ENCODE data around the gene IFITM1.
"Not testable (repeated sequence)": the region's sequence is repeated elsewhere in the genome, so short reads cannot be mapped to it uniquely, and the experiment has no call there.

IFITM1 gene

GRCh38 chr11:285021-285893 lies 28.6 kb upstream of the IFITM1 start:
- Histone ChIP-seq H3K9me3 (ENCODE audit: insufficient read depth, low read depth, low read length) (no peaks in the 10 kb centered on the region), H3K4me1 (ENCODE audit: insufficient read depth, low read length) (peaks cover 3% of the 10 kb centered on the region; the same call in 1 of the 2 replicates), H3K36me3 (ENCODE audit: insufficient read depth, low read depth, low read length) (no peaks in the 10 kb centered on the region), H3K27ac (ENCODE audit: low read length) (no peak overlapping the region), H3K4me3 (ENCODE audit: low read length) (no peak overlapping the region), H3K9ac (ENCODE audit: low read depth, low read length) (no peak overlapping the region), H3K27me3 (ENCODE audit: insufficient read depth, low read length) (peaks cover 47% of the 10 kb centered on the region)

DNA sequence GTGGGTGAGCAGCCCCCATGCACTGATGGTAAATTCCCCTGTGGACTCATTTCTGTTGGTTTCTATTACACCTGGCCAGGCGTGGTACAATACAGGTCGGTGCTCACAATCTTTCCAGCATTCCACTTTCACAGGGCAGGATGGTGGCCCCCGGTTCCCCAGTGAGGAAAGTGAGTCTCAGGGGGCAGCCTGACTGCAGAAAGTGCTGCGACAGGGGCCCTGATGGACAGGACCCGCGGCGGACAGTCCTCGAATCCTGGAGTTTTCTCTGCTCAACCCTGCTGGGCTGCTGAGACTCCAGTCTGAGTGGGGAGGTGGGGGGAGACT lies 28.0 kb upstream of the IFITM1 start:
- Histone ChIP-seq H3K4me1 (ENCODE audit: insufficient read depth, low read length) (peaks cover 3% of the 10 kb centered on the region; the same call in 1 of the 2 replicates), H3K27me3 (ENCODE audit: insufficient read depth, low read length) (peaks cover 41% of the 10 kb centered on the region), H3K36me3 (ENCODE audit: insufficient read depth, low read depth, low read length) (no peaks in the 10 kb centered on the region), H3K9ac (ENCODE audit: low read depth, low read length) (no peak overlapping the region), H3K27ac (ENCODE audit: low read length) (no peak overlapping the region), H3K4me3 (ENCODE audit: low read length) (no peak overlapping the region), H3K9me3 (ENCODE audit: insufficient read depth, low read depth, low read length) (no peaks in the 10 kb centered on the region)

- not testable (repeated sequence) for H3K4me3 ChIP-seq (ENCODE audit: low read length); H3K36me3 ChIP-seq (ENCODE audit: insufficient read depth, low read depth, low read length); H3K9me3 ChIP-seq (ENCODE audit: insufficient read depth, low read depth, low read length); H3K9ac ChIP-seq (ENCODE audit: low read depth, low read length); H3K4me1 ChIP-seq (ENCODE audit: insufficient read depth, low read length); H3K27ac ChIP-seq (ENCODE audit: low read length)
- H3K27me3 ChIP-seq (ENCODE audit: insufficient read depth, low read length) = peaks cover 28% of the 10 kb centered on the region
Measured at GRCh38 chr11:286977-287820, 26.6 kb upstream of the IFITM1 start.

DNA sequence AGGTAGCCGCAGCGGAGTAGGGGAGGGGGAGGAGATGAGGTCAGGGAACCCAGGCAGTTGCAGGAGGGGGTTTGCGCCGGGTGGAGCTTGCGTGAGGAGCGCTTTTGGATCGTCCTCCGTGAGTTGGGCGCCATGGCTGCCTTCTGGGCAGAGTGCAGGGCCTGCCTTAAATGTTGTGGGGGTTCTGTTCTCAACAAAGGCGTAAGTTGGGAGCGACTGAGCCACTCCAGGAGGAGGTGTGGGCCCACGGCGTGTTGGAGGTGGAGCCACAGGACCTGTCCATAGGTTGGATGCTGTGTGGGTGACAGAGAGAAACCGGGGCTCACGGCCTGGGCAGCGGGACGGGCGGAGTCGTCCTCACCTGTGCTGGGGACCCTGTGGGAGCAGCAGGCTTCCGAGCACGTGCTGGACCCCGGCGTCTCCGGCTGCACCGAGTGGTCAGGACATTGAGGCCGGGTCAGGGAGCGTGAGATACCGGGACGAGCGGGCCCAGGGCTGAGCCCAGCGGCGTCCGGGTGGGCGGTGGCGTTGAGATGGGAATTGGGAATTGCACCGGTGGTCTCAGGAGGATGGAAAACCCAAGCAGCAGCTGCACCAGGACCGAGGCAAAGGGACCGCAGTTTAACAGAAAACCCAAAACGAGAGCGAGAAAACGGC lies 25.9 kb upstream of the IFITM1 start:
- Histone ChIP-seq H3K4me3 (ENCODE audit: low read length) (peak overlapping the region; percentile 62), H3K36me3 (ENCODE audit: insufficient read depth, low read depth, low read length) (0 out of 2 replicates have a peak, but pooled peaks cover 3% of the 10 kb centered on the region), H3K27me3 (ENCODE audit: insufficient read depth, low read length) (peaks cover 21% of the 10 kb centered on the region), H3K27ac (ENCODE audit: low read length) (no peak overlapping the region), H3K9me3 (ENCODE audit: insufficient read depth, low read depth, low read length) (no peaks in the 10 kb centered on the region), H3K4me1 (ENCODE audit: insufficient read depth, low read length) (peaks cover 3% of the 10 kb centered on the region; the same call in 1 of the 2 replicates), H3K9ac (ENCODE audit: low read depth, low read length) (peak overlapping the region; percentile 53; the same call in 1 of the 2 replicates)

DNA sequence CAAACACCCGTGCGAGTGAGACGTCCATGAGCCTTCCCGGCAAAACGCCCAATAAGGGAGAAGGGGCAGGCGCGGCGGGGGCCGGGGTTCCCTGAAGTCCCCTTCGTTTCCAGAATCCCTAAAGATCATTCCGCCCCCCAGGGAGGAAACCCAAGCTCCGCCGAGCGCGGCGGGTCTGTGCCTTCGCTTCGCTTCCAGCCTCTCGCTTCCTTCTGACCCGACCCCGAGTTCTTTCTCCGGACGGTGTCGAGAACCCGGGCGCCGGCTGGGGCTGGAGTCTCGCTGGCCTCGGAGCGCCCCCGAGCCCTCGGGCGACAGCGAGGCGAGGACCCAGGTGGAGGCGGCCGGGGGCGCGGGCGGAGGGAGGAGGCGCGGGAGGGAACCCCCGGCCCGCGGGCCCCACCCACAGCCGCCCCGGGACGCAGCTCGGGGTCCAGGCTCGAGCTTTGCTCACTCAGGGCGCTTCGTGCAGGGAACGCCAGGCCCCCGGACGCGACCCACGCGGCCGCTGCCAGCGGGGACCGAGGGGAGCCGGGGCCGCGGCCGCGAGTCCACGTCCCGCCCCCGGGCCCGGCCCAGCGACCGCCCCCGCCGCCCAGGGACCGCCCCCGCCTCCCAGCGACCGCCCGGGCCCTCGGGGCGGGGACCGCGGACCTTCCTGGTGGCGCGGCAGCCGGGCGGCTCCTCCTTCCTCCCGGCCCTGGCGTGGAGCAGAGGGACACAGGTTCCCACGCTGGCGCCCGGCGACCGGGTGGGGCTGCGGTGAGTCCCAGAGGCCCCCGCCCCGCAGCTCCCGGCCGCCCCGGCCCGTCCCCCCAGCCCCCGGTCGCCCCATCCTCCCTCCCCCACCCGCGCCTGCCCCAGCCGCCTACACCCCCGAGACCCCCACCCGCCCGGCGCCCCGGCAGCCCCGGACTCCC lies 25.1 kb upstream of the IFITM1 start, which contains the start of gene PGGHG:
TSS of gene PGGHG (plus strand) at position 649 of the 920 bp plus-strand sequence. CDS start 691 bp downstream, outside the sequence.
- H3K9ac ChIP-seq (ENCODE audit: low read depth, low read length) = peak within 1 kb of the TSS; percentile 53; the same call in 1 of the 2 replicates
- H3K4me1 ChIP-seq (ENCODE audit: insufficient read depth, low read length) = peaks cover 3% of the 10 kb centered on the region; the same call in 1 of the 2 replicates
- H3K27ac ChIP-seq (ENCODE audit: low read length) = no peak within 1 kb of the TSS
- H3K9me3 ChIP-seq (ENCODE audit: insufficient read depth, low read depth, low read length) = no peaks in the 10 kb centered on the region
- peak within 1 kb of the TSS; percentile 62 for H3K4me3 ChIP-seq (ENCODE audit: low read length)
- peaks cover 19% of the 10 kb centered on the region for H3K27me3 ChIP-seq (ENCODE audit: insufficient read depth, low read length)
- H3K36me3 ChIP-seq (ENCODE audit: insufficient read depth, low read depth, low read length) = peaks cover 9% of the 10 kb centered on the region

DNA sequence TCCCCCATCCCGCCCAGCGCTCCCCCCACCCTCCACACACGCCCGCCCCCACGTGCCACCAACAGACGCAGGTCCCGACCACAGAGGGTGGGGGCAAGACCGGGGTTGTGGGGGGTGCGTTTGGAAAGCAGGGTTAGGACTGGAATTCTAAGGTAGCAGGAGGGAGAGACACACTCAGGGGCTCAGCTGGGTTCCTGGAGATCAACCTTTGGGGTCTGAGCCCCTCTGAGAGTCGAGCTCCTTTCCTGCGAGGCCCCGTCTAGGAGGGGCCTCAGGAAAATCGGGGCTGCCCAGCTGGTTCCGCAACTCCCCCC lies 24.5 kb upstream of the IFITM1 start:
- peaks cover 3% of the 10 kb centered on the region; the same call in 1 of the 2 replicates for H3K4me1 ChIP-seq (ENCODE audit: insufficient read depth, low read length)
- H3K36me3 ChIP-seq (ENCODE audit: insufficient read depth, low read depth, low read length) = peaks cover 13% of the 10 kb centered on the region
- H3K4me3 ChIP-seq (ENCODE audit: low read length) = peak overlapping the region; percentile 52; the same call in 1 of the 2 replicates
- H3K27me3 ChIP-seq (ENCODE audit: insufficient read depth, low read length) = peaks cover 19% of the 10 kb centered on the region
- peak overlapping the region; percentile 48; the same call in 1 of the 2 replicates for H3K9ac ChIP-seq (ENCODE audit: low read depth, low read length)
- H3K9me3 ChIP-seq (ENCODE audit: insufficient read depth, low read depth, low read length) = no peaks in the 10 kb centered on the region
- H3K27ac ChIP-seq (ENCODE audit: low read length) = no peak overlapping the region

DNA sequence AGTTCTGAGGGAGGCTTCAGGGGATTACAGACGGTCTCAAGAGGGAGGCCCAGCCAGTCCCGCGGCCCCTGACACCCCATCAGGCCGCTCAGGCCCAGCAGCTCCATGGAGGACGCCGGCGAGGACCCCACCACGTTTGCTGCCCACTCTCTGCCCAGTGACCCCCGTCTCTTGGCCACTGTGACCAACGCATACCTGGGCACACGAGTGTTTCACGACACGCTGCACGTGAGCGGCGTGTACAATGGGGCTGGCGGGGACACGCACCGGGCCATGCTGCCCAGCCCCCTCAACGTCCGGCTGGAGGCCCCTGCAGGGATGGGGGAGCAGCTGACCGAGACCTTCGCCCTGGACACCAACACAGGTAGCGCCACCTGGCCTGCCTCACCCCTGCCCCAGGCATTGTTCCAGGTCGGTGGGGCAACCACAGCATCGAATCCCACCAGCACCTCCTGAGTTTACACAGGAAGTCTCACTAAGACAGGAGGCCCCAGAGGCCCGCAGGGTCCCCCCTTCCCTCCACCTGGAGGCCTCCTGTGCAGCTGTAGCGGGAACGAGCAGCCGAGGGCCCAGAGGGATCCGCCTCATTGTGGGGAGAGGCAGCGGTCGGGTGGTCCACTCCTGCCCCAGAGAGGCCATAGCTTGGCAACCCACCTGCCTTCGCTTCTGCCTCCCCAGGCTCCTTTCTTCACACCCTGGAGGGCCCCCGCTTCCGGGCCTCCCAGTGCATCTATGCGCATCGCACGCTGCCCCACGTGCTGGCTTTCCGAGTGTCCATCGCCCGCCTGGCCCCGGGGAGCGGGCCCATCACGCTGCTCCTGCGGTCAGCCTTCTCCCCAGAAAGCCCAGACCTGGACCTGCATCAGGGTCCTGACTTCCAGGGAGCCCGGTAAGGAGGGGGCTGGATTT lies 23.9 kb upstream of the IFITM1 start:
- Histone ChIP-seq H3K9me3 (ENCODE audit: insufficient read depth, low read depth, low read length) (no peaks in the 10 kb centered on the region), H3K9ac (ENCODE audit: low read depth, low read length) (peak overlapping the region; percentile 48; the same call in 1 of the 2 replicates), H3K27ac (ENCODE audit: low read length) (no peak overlapping the region), H3K4me3 (ENCODE audit: low read length) (peak overlapping the region; percentile 52; the same call in 1 of the 2 replicates), H3K27me3 (ENCODE audit: insufficient read depth, low read length) (peaks cover 19% of the 10 kb centered on the region), H3K4me1 (ENCODE audit: insufficient read depth, low read length) (peaks cover 3% of the 10 kb centered on the region; the same call in 1 of the 2 replicates), H3K36me3 (ENCODE audit: insufficient read depth, low read depth, low read length) (peaks cover 18% of the 10 kb centered on the region)

GRCh38 chr11:290621-291231 lies 23.1 kb upstream of the IFITM1 start:
- peaks cover 18% of the 10 kb centered on the region for H3K36me3 ChIP-seq (ENCODE audit: insufficient read depth, low read depth, low read length)
- H3K27ac ChIP-seq (ENCODE audit: low read length) = no peak overlapping the region
- peaks cover 19% of the 10 kb centered on the region for H3K27me3 ChIP-seq (ENCODE audit: insufficient read depth, low read length)
- no peaks in the 10 kb centered on the region for H3K9me3 ChIP-seq (ENCODE audit: insufficient read depth, low read depth, low read length)
- peaks cover 3% of the 10 kb centered on the region; the same call in 1 of the 2 replicates for H3K4me1 ChIP-seq (ENCODE audit: insufficient read depth, low read length)
- H3K9ac ChIP-seq (ENCODE audit: low read depth, low read length) = no peak overlapping the region
- H3K4me3 ChIP-seq (ENCODE audit: low read length) = no peak overlapping the region

GRCh38 chr11:291281-292210 lies 22.3 kb upstream of the IFITM1 start:
- peaks cover 18% of the 10 kb centered on the region for H3K36me3 ChIP-seq (ENCODE audit: insufficient read depth, low read depth, low read length)
- H3K9ac ChIP-seq (ENCODE audit: low read depth, low read length) = no peak overlapping the region
- H3K27ac ChIP-seq (ENCODE audit: low read length) = no peak overlapping the region
- H3K9me3 ChIP-seq (ENCODE audit: insufficient read depth, low read depth, low read length) = no peaks in the 10 kb centered on the region
- no peak overlapping the region for H3K4me3 ChIP-seq (ENCODE audit: low read length)
- H3K4me1 ChIP-seq (ENCODE audit: insufficient read depth, low read length) = peaks cover 3% of the 10 kb centered on the region; the same call in 1 of the 2 replicates
- H3K27me3 ChIP-seq (ENCODE audit: insufficient read depth, low read length) = peaks cover 19% of the 10 kb centered on the region

All from iPS-20b (cell line).